IMR-90 (cell line): ENCODE results near the gene LRRC3B. TPM values are rescaled to one million over a fixed set of nuclear protein-coding genes. Genes with fewer than 3 reads are reported as not detected.

Source experiments
- ATAC-seq: fragments of 200-7000 bp; cut with Tn5 transposase; 2 replicates; pipeline ENCODE4 v1.9.1; 2020; ENCODE audit warnings: low read depth, mild to moderate bottlenecking, moderate library complexity
- BruUV-seq: library from RNA; stranded (reverse); fragments of 400-500 nt; replicated peaks from 2 replicates; lab custom pipeline; 2021; lab: Mats Ljungman, UMichigan
- CTCF ChIA-PET: fragments of 300-600 bp; formaldehyde crosslinking; extraction: SDS; loops from one replicate; lab custom pipeline; 2021; ENCODE audit warnings: antibody characterized with exemption; lab: Yijun Ruan, JAX
- POLR2A ChIA-PET: fragments of 300-600 bp; sonication (Branson Sonifier 250); formaldehyde crosslinking; loops from one replicate; lab custom pipeline; 2022; ENCODE audit warnings: antibody characterized with exemption; ENCODE audit not compliant: unreplicated experiment; lab: Charles Lee
- DNase-seq: peaks from one replicate; pipeline ENCODE4 v3.0.0; 2013
- H2AFZ ChIP-seq: replicated peaks from 2 replicates; pipeline ENCODE3; 2013; ENCODE audit warnings: low read length, mild to moderate bottlenecking; ENCODE audit not compliant: poor library complexity
- H2AK5ac ChIP-seq: 2 replicates; pipeline ENCODE4 v1.6.1; 2013; ENCODE audit warnings: low read depth, low read length, inconsistent platforms
- H2AK9ac ChIP-seq: replicated peaks from 2 replicates; pipeline ENCODE3; 2013; ENCODE audit warnings: mild to moderate bottlenecking, low read depth, low read length, moderate library complexity; ENCODE audit not compliant: poor library complexity
- H2BK120ac ChIP-seq: 2 replicates; pipeline ENCODE4 v1.6.1; 2013; ENCODE audit warnings: low read depth, low read length, inconsistent platforms
- H2BK15ac ChIP-seq: 3 replicates; pipeline ENCODE4 v1.6.1; 2013; ENCODE audit warnings: low read depth, low read length, inconsistent platforms
- H2BK20ac ChIP-seq: 2 replicates; pipeline ENCODE4 v1.6.1; 2013; ENCODE audit warnings: low read depth, mild to moderate bottlenecking, inconsistent platforms, low read length, moderate library complexity
- H2BK5ac ChIP-seq: 2 replicates; pipeline ENCODE4 v1.6.1; 2013; ENCODE audit warnings: mild to moderate bottlenecking, low read depth, low read length, inconsistent platforms; ENCODE audit not compliant: poor library complexity, severe bottlenecking
- H3K14ac ChIP-seq: replicated peaks from 2 replicates; pipeline ENCODE4 v1.6.1; 2013; ENCODE audit warnings: low read depth, low read length, inconsistent platforms
- H3K18ac ChIP-seq: 2 replicates; pipeline ENCODE4 v1.6.1; 2013; ENCODE audit warnings: low read depth, low read length, control low read depth
- H3K23ac ChIP-seq: 2 replicates; pipeline ENCODE4 v1.6.1; 2013; ENCODE audit warnings: low read depth, low read length, inconsistent platforms
- H3K27ac ChIP-seq: 2 replicates; pipeline ENCODE4 v1.5.1; 2013; ENCODE audit warnings: mild to moderate bottlenecking, control low read depth, low read length; ENCODE audit not compliant: insufficient read depth
- H3K27me3 ChIP-seq: 2 replicates; pipeline ENCODE4 v1.6.1; 2013; ENCODE audit warnings: low read length; ENCODE audit not compliant: control insufficient read depth, insufficient read depth
- H3K36me3 ChIP-seq: 2 replicates; pipeline ENCODE4 v1.6.1; 2013; ENCODE audit warnings: low read length, mixed read lengths; ENCODE audit not compliant: control insufficient read depth, insufficient read depth
- H3K4ac ChIP-seq: 2 replicates; pipeline ENCODE4 v1.6.1; 2013; ENCODE audit warnings: low read depth, low read length, inconsistent platforms
- H3K4me1 ChIP-seq: 2 replicates; pipeline ENCODE4 v1.6.1; 2013; ENCODE audit warnings: low read length, mixed read lengths; ENCODE audit not compliant: control insufficient read depth, insufficient read depth
- H3K4me2 ChIP-seq: 2 replicates; pipeline ENCODE4 v1.6.1; 2013; ENCODE audit warnings: low read depth, mild to moderate bottlenecking, control low read depth, low read length, moderate library complexity
- H3K4me3 ChIP-seq: 2 replicates; pipeline ENCODE4 v1.5.1; 2013; ENCODE audit warnings: low read depth, mild to moderate bottlenecking, control low read depth, low read length, moderate library complexity; ENCODE audit not compliant: insufficient read depth
- H3K56ac ChIP-seq: 2 replicates; pipeline ENCODE4 v1.6.1; 2013; ENCODE audit warnings: low read length, inconsistent platforms; ENCODE audit not compliant: insufficient read depth; ENCODE audit errors: extremely low read depth
- H3K79me1 ChIP-seq, 2 experiments: 2 replicates each; pipeline ENCODE4 v1.6.1; 2013; ENCODE audit warnings: low read length in 2 of 2, inconsistent platforms in 1 of 2, low read depth in 1 of 2
- H3K9ac ChIP-seq: 2 replicates; pipeline ENCODE4 v1.6.1; 2013; ENCODE audit warnings: low read depth, low read length, control low read depth
- H3K9me1 ChIP-seq: 2 replicates; pipeline ENCODE4 v1.6.1; 2013; ENCODE audit warnings: low read length, inconsistent platforms; ENCODE audit not compliant: insufficient read depth
- H3K9me3 ChIP-seq: 2 replicates; pipeline ENCODE4 v1.6.1; 2013; ENCODE audit warnings: low read length; ENCODE audit not compliant: control insufficient read depth, insufficient read depth
- H4K20me1 ChIP-seq: 2 replicates; pipeline ENCODE4 v1.6.1; 2013; ENCODE audit warnings: low read length, inconsistent platforms; ENCODE audit not compliant: insufficient read depth
- H4K5ac ChIP-seq: 2 replicates; pipeline ENCODE4 v1.6.1; 2013; ENCODE audit warnings: mild to moderate bottlenecking, low read depth, low read length, control low read depth
- H4K8ac ChIP-seq, 2 experiments: 2 replicates each; pipeline ENCODE4 v1.6.1; 2013; ENCODE audit warnings: low read depth in 2 of 2, low read length in 2 of 2, control low read depth in 1 of 2, inconsistent platforms in 1 of 2
- H4K91ac ChIP-seq: 2 replicates; pipeline ENCODE4 v1.6.1; 2013; ENCODE audit warnings: low read depth, low read length, inconsistent platforms; ENCODE audit not compliant: insufficient read depth
- BHLHE40 ChIP-seq: fragments of 150-350 bp; IDR thresholded peaks from 2 replicates; pipeline ENCODE4 v1.6.1; 2016; ENCODE audit warnings: mild to moderate bottlenecking, low read depth, low read length
- MAZ ChIP-seq: IDR thresholded peaks from 2 replicates; pipeline ENCODE4 v1.6.1; 2012; ENCODE audit warnings: low read depth, mild to moderate bottlenecking, low read length, improper control_type of control experiment, moderate library complexity, borderline replicate concordance
- POLR2A ChIP-seq: IDR thresholded peaks from 2 replicates; pipeline ENCODE4 v1.6.1; 2012; ENCODE audit warnings: mild to moderate bottlenecking, low read depth, low read length
- RCOR1 ChIP-seq: IDR thresholded peaks from 2 replicates; pipeline ENCODE4 v1.6.1; 2012; ENCODE audit warnings: mild to moderate bottlenecking, low read length, improper control_type of control experiment; ENCODE audit not compliant: insufficient replicate concordance
- dilution Hi-C: fragments of 300-500 bp; cut with HindIII; formaldehyde crosslinking; loops from one replicate; pipeline ENCODE4 v1.14.3; 2018; ENCODE audit warnings: low sequenced_read_pairs; ENCODE audit not compliant: unreplicated experiment
- in situ Hi-C: fragments of 300-500 bp; cut with MboI; formaldehyde crosslinking; loops from 3 replicates; pipeline ENCODE4 v1.14.3; 2019; ENCODE audit warnings: low sequenced_read_pairs, inconsistent platforms, mixed read lengths
- intact Hi-C: fragments of 100-400 bp; cut with micrococcal nuclease; formaldehyde crosslinking; loops from 2 replicates; pipeline ENCODE4 v1.10.0; 2022
- polyA plus RNA-seq, 3 experiments: library from polyadenylated mRNA; depleted of rRNA; stranded (reverse); fragments of >200 nt; gene quantifications; 2 replicates each; pipeline ENCODE4 v1.2.3, GENCODE V29; 2012; ENCODE audit warnings: low replicate concordance in 1 of 3
- total RNA-seq: library from RNA; depleted of rRNA; stranded (reverse); fragments of >200 nt; gene quantifications from 2 replicates; pipeline ENCODE4 v1.2.3, GENCODE V29; 2012

The LRRC3B gene
- total and polyA plus RNA-seq, 2 of the 4 experiments (the other 2 are of a cell fraction), result not detected

GRCh38 chr3:26668696-26669095 lies 46.1 kb downstream of the LRRC3B start:
- Histone ChIP-seq H3K36me3 (no peaks in the 10 kb centered on the region), H3K23ac (no peak overlapping the region), H3K56ac (no peak overlapping the region), H2BK120ac (no peak overlapping the region), H4K20me1 (no peaks in the 10 kb centered on the region), H4K91ac (no peak overlapping the region), H2AK9ac (no peak overlapping the region), H3K4me2 (no peak overlapping the region), H3K27me3 (no peaks in the 10 kb centered on the region), H3K79me1 (no peaks in the 10 kb centered on the region), H2BK20ac (no peak overlapping the region), H3K4me3 (no peak overlapping the region), H3K9ac (no peak overlapping the region), H3K14ac (no peak overlapping the region), H2BK5ac (no peak overlapping the region), H3K4ac (no peak overlapping the region), H3K9me3 (peaks cover 6% of the 10 kb centered on the region; the same call in 1 of the 2 replicates), H4K8ac (no peak overlapping the region), H3K18ac (no peak overlapping the region), H3K27ac (no peak overlapping the region), H4K5ac (no peak overlapping the region), H2AK5ac (no peak overlapping the region), H3K4me1 (no peaks in the 10 kb centered on the region), H3K9me1 (no peaks in the 10 kb centered on the region), H2AFZ (no peak overlapping the region), H2BK15ac (no peak overlapping the region)
- ChIA-PET CTCF (no interaction called here), POLR2A (no interaction called here)
- BruUV-seq, result no TSS peak
- ATAC-seq (no peak), DNase-seq (no peak)
- in situ Hi-C loops (no loop called here), dilution Hi-C loops (no loop called here), intact Hi-C loops (no loop called here)
- no peak for TF ChIP-seq MAZ
- no peak for TF ChIP-seq POLR2A
- no peak for TF ChIP-seq RCOR1
- no peak for TF ChIP-seq BHLHE40
